ENCODE results near the gene C1QTNF6. TPM values are rescaled to one million over a fixed set of nuclear protein-coding genes. Genes with fewer than 3 reads are reported as not detected.

The C1QTNF6 gene
- total RNA-seq, 1 experiment from 2014 or later: 15.2 TPM

- ChIA-PET CTCF (no interaction called here), RAD21 (ENCODE audit: low non-redundant PET in 1 of 2, low total read pairs in 2 of 2, uncharacterized antibody in 2 of 2, unreplicated experiment in 2 of 2) (no interaction called here), POLR2A (no interaction called here)
- H4K20me1 ChIP-seq (ENCODE audit: insufficient read depth): no peaks in the 10 kb centered on the region
- ATAC-seq (no peak), DNase-seq (ENCODE audit: low read depth, low spot score) (no peak)
- TF ChIP-seq JUND (IDR thresholded peaks at IDR 0.05) (no peak), EZH2phosphoT487 (IDR thresholded peaks at IDR 0.05; ENCODE audit: borderline replicate concordance) (no peak), RAD21 (IDR thresholded peaks at IDR 0.05; ENCODE audit: low read depth) (no peak), SIN3A (IDR thresholded peaks at IDR 0.05; ENCODE audit: low read depth) (no peak), SP1 (IDR thresholded peaks at IDR 0.05; ENCODE audit: low read depth) (no peak), POLR2A (IDR thresholded peaks at IDR 0.05; ENCODE audit: borderline replicate concordance, extremely low read depth, insufficient read depth, insufficient read length) (no peak)
- TF ChIP-seq, protein P1, sequence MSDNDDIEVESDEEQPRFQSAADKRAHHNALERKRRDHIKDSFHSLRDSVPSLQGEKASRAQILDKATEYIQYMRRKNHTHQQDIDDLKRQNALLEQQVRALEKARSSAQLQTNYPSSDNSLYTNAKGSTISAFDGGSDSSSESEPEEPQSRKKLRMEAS (IDR thresholded peaks at IDR 0.05): no peak
- no TSS peak for BruUV-seq (replicated peaks)
- intact Hi-C loops (cut with micrococcal nuclease): no loop called here
- H3K27ac ChIP-seq (ENCODE audit: low read depth, low read length): no peak overlapping the region
- H3K36me3 ChIP-seq (ENCODE audit: control insufficient read depth in 1 of 2, insufficient read depth in 2 of 2, low read length in 2 of 2): no peaks in the 10 kb centered on the region
- no peaks in the 10 kb centered on the region for H3K79me2 ChIP-seq (ENCODE audit: insufficient read depth, low read length)
- no peak overlapping the region for H3K9ac ChIP-seq (ENCODE audit: low read length)
- no peaks in the 10 kb centered on the region for H3K9me3 ChIP-seq (ENCODE audit: control insufficient read depth in 1 of 2, insufficient read depth in 1 of 2, low read depth in 1 of 2, low read length in 2 of 2)
- H3K27me3 ChIP-seq (ENCODE audit: insufficient read depth, low read length): no peaks in the 10 kb centered on the region
- H3K4me3 ChIP-seq (replicated peaks in 1 of 2; ENCODE audit: low read depth in 1 of 2, low read length in 2 of 2): no peak overlapping the region
- H3K9me2 ChIP-seq (ENCODE audit: insufficient read depth): no peaks in the 10 kb centered on the region
- H3K4me1 ChIP-seq (ENCODE audit: control insufficient read depth in 1 of 2, insufficient read depth in 2 of 2, low read length in 2 of 2): no peaks in the 10 kb centered on the region
- H2AFZ ChIP-seq (ENCODE audit: low read depth, low read length, poor library complexity, severe bottlenecking): no peak overlapping the region
- no peak overlapping the region for H3K4me2 ChIP-seq (ENCODE audit: low read length)
These were observed 42.0 kb downstream of the C1QTNF6 start for GRCh38 chr22:37146051-37146385.

DNA sequence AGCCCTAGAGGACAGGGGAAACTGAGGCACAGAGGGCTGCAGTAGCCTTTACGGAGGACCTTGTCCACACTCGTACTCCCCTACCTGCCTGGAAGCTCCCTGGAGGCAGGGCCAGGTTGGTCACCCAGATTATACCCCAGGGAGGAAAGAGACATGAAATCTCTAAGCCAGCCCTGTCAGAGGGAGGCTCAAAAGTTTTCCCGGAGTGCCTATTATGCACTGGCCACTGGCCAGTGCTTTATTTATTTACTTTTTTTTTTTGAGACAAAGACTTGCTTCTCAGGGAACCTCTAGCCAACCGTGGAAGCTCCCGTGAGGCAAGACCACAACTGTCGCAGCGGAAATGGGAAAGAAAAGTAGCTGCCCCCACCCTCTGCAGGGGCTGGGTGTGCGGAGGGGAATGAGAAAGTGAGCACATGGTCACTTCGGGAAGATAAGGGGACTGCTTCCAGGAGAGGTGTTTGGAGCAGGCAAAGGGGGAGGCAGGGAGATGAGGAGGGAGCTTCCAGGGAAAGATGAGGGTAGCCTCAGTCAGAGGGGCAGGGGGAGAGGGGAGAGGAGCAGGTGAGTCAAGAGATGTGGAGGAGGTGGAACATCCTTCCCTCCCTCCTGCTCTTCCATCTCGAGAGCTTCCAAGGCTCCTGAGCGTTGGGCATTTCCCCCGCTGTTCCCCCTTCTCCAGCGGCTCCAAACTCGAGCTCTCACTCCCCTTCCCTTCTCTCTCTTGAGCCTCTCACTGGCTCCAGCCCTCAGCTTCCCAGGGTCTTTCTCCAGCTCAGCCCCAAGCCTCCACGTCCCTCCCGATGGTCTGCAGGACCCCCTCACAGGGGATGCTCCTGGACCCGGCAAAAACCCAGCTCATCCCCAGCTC, 42.6 kb downstream of the C1QTNF6 start:
- Histone ChIP-seq H3K9me3 (ENCODE audit: control insufficient read depth in 1 of 2, insufficient read depth in 1 of 2, low read depth in 1 of 2, low read length in 2 of 2) (no peaks in the 10 kb centered on the region), H3K27me3 (ENCODE audit: insufficient read depth, low read length) (no peaks in the 10 kb centered on the region), H3K9me2 (ENCODE audit: insufficient read depth) (no peaks in the 10 kb centered on the region), H3K4me3 (replicated peaks in 1 of 2; ENCODE audit: low read depth in 1 of 2, low read length in 2 of 2) (no peak overlapping the region), H3K27ac (ENCODE audit: low read depth, low read length) (no peak overlapping the region), H3K4me2 (ENCODE audit: low read length) (no peak overlapping the region), H4K20me1 (ENCODE audit: insufficient read depth) (no peaks in the 10 kb centered on the region), H3K4me1 (ENCODE audit: control insufficient read depth in 1 of 2, insufficient read depth in 2 of 2, low read length in 2 of 2) (no peaks in the 10 kb centered on the region), H2AFZ (ENCODE audit: low read depth, low read length, poor library complexity, severe bottlenecking) (no peak overlapping the region), H3K36me3 (ENCODE audit: control insufficient read depth in 1 of 2, insufficient read depth in 2 of 2, low read length in 2 of 2) (no peaks in the 10 kb centered on the region), H3K79me2 (ENCODE audit: insufficient read depth, low read length) (no peaks in the 10 kb centered on the region), H3K9ac (ENCODE audit: low read length) (no peak overlapping the region)
- intact Hi-C loops (cut with micrococcal nuclease): no loop called here
- POLR2A ChIA-PET: no interaction called here
- CTCF ChIA-PET: no interaction called here
- DNase-seq (ENCODE audit: low read depth, low spot score) (no peak), ATAC-seq (no peak)
- RAD21 ChIA-PET (ENCODE audit: low non-redundant PET in 1 of 2, low total read pairs in 2 of 2, uncharacterized antibody in 2 of 2, unreplicated experiment in 2 of 2): no interaction called here
- BruUV-seq (replicated peaks): no TSS peak
- no peak for TF ChIP-seq SP1 (IDR thresholded peaks at IDR 0.05; ENCODE audit: low read depth)
- TF ChIP-seq TCF7L2 (IDR thresholded peaks at IDR 0.05; ENCODE audit: borderline replicate concordance, extremely low read depth, insufficient read depth, insufficient read length): no peak
- no peak for TF ChIP-seq YY1 (IDR thresholded peaks at IDR 0.05; ENCODE audit: extremely low read depth, insufficient replicate concordance, low read depth, low read length)
- no peak for TF ChIP-seq ZNF274 (IDR thresholded peaks at IDR 0.05; ENCODE audit: low read depth, low read length)
- TF ChIP-seq CBX3 (IDR thresholded peaks at IDR 0.05; ENCODE audit: low read depth): no peak
- TF ChIP-seq ZBTB33 (IDR thresholded peaks at IDR 0.05; ENCODE audit: extremely low read depth, insufficient replicate concordance, low read length): no peak
- no peak for TF ChIP-seq EZH2phosphoT487 (IDR thresholded peaks at IDR 0.05; ENCODE audit: borderline replicate concordance)
- TF ChIP-seq, protein P2, sequence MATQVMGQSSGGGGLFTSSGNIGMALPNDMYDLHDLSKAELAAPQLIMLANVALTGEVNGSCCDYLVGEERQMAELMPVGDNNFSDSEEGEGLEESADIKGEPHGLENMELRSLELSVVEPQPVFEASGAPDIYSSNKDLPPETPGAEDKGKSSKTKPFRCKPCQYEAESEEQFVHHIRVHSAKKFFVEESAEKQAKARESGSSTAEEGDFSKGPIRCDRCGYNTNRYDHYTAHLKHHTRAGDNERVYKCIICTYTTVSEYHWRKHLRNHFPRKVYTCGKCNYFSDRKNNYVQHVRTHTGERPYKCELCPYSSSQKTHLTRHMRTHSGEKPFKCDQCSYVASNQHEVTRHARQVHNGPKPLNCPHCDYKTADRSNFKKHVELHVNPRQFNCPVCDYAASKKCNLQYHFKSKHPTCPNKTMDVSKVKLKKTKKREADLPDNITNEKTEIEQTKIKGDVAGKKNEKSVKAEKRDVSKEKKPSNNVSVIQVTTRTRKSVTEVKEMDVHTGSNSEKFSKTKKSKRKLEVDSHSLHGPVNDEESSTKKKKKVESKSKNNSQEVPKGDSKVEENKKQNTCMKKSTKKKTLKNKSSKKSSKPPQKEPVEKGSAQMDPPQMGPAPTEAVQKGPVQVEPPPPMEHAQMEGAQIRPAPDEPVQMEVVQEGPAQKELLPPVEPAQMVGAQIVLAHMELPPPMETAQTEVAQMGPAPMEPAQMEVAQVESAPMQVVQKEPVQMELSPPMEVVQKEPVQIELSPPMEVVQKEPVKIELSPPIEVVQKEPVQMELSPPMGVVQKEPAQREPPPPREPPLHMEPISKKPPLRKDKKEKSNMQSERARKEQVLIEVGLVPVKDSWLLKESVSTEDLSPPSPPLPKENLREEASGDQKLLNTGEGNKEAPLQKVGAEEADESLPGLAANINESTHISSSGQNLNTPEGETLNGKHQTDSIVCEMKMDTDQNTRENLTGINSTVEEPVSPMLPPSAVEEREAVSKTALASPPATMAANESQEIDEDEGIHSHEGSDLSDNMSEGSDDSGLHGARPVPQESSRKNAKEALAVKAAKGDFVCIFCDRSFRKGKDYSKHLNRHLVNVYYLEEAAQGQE (IDR thresholded peaks at IDR 0.05; ENCODE audit: low read depth): no peak
- no peak for TF ChIP-seq ELF1 (IDR thresholded peaks at IDR 0.05; ENCODE audit: borderline replicate concordance, low read depth)
- no peak for TF ChIP-seq JUND (IDR thresholded peaks at IDR 0.05)

All from HCT116 (cell line).